ENCODE data around the gene LRRK1. TPM values are rescaled to one million over a fixed set of nuclear protein-coding genes. Genes with fewer than 3 reads are reported as not detected.

Gene LRRK1
- total and polyA plus RNA-seq, 11 donors, result 1.3 to 12.7 (median 2.1) TPM

- Histone ChIP-seq H3K27me3 (peaks cover 0 to 59% (median 25%) of the 10 kb centered on the region in 9 donors), H3K27ac (no peak overlapping the region), H3K36me3 (no peaks in the 10 kb centered on the region), H3K9me3 (no peaks in the 10 kb centered on the region), H3K4me3 (no peak overlapping the region), H3K4me1 (peaks cover 0 to 14% (median 7%) of the 10 kb centered on the region in 12 donors)
- DNase-seq (no peak), ATAC-seq (no peak)
- no peak for TF ChIP-seq CTCF (IDR thresholded peaks at IDR 0.05)
- TF ChIP-seq POLR2A (IDR thresholded peaks at IDR 0.05), result no peak
- 83 to 95% (median 86%) methylated on average over 7 of the region's 7 CpGs for WGBS, 4 donors
- intact Hi-C loops (cut with DNase I), result no loop called here
These were observed 33.3 kb upstream of the LRRK1 start for GRCh38 chr15:100885811-100886210.

- ATAC-seq (no peak), DNase-seq (no peak)
- Histone ChIP-seq H3K27ac (no peak overlapping the region), H3K36me3 (no peaks in the 10 kb centered on the region), H3K9me3 (no peaks in the 10 kb centered on the region), H3K4me1 (peaks cover 0 to 14% (median 7%) of the 10 kb centered on the region in 12 donors), H3K27me3 (peaks cover 0 to 61% (median 13%) of the 10 kb centered on the region in 9 donors), H3K4me3 (no peak overlapping the region)
- TF ChIP-seq CTCF (IDR thresholded peaks at IDR 0.05) (no peak), POLR2A (IDR thresholded peaks at IDR 0.05) (no peak)
- intact Hi-C loops (cut with DNase I), result no loop called here
- WGBS, 4 donors, result 90 to 94% (median 93%) methylated on average over 15 to 22 of the region's 22 CpGs
These were observed 31.8 kb upstream of the LRRK1 start for GRCh38 chr15:100887211-100887913.

GRCh38 chr15:100889385-100890050 is 29.6 kb upstream of the LRRK1 start:
- peak overlapping the region in 5 of 12 donors; percentile 5 to 45 (median 24) for H3K27ac ChIP-seq
- H3K36me3 ChIP-seq, result no peaks in the 10 kb centered on the region
- 41 to 49% (median 48%) methylated on average over 16 to 20 of the region's 20 CpGs for WGBS, 4 donors
- intact Hi-C loops (cut with DNase I), result no loop called here
- TF ChIP-seq CTCF (IDR thresholded peaks at IDR 0.05) (no peak), POLR2A (IDR thresholded peaks at IDR 0.05) (no peak)
- H3K9me3 ChIP-seq, result no peaks in the 10 kb centered on the region
- peak; percentile 25 to 87 (median 78) for ATAC-seq
- H3K4me1 ChIP-seq, result peaks cover 0 to 14% (median 7%) of the 10 kb centered on the region in 12 donors
- peak in 4 of 5 donors; percentile 51 to 62 (median 58) for DNase-seq
- H3K4me3 ChIP-seq, result no peak overlapping the region
- peaks cover 0 to 55% (median 12%) of the 10 kb centered on the region in 9 donors for H3K27me3 ChIP-seq

GRCh38 chr15:100890051-100890720 is 29.0 kb upstream of the LRRK1 start:
- Histone ChIP-seq H3K9me3 (no peaks in the 10 kb centered on the region), H3K4me1 (peaks cover 0 to 14% (median 7%) of the 10 kb centered on the region in 12 donors), H3K4me3 (no peak overlapping the region), H3K36me3 (no peaks in the 10 kb centered on the region), H3K27me3 (peaks cover 0 to 55% (median 12%) of the 10 kb centered on the region in 9 donors), H3K27ac (peak overlapping the region in 3 of 12 donors; percentile 5 to 30 (median 23))
- ATAC-seq, result no peak
- no peak for DNase-seq
- no peak for TF ChIP-seq CTCF (IDR thresholded peaks at IDR 0.05)
- TF ChIP-seq POLR2A (IDR thresholded peaks at IDR 0.05), result no peak
- intact Hi-C loops (cut with DNase I), result no loop called here
- 75 to 83% (median 80%) methylated on average over 10 of the region's 10 CpGs for WGBS, 4 donors
